GM12891 (cell line): ENCODE results near the gene ANGEL1.
A peak's percentile ranks its signal among the peaks of the same experiment; 100 is the strongest.

Experiments used
- DNase-seq: peaks from one replicate; pipeline ENCODE4 v3.0.0; 2011; ENCODE audit warnings: low spot score; ENCODE audit not compliant: insufficient read length
- FAIRE-seq: peaks from 2 replicates; lab custom pipeline; 2011; peaks lifted over from hg19 to GRCh38; lab: Jason Lieb, UNC
- PAX5 ChIP-seq: IDR thresholded peaks from 2 replicates; pipeline ENCODE4 v1.6.1; 2011; ENCODE audit warnings: low read length, moderate library complexity, mild to moderate bottlenecking; ENCODE audit not compliant: insufficient read depth, severe bottlenecking
- POLR2A ChIP-seq: IDR thresholded peaks from 2 replicates; pipeline ENCODE4 v1.6.1; 2011; ENCODE audit warnings: low read depth, low read length, control low read depth
- POLR2AphosphoS5 ChIP-seq: IDR thresholded peaks from 2 replicates; pipeline ENCODE4 v1.6.1; 2011; ENCODE audit warnings: low read depth, low read length, control low read depth
- POU2F2 ChIP-seq: IDR thresholded peaks from 2 replicates; pipeline ENCODE4 v1.6.1; 2011; ENCODE audit warnings: low read depth, mild to moderate bottlenecking, control low read depth, low read length, moderate library complexity
- SPI1 ChIP-seq: IDR thresholded peaks from 2 replicates; pipeline ENCODE4 v1.6.1; 2011; ENCODE audit warnings: low read depth, low read length, control low read depth
- TAF1 ChIP-seq: IDR thresholded peaks from 2 replicates; pipeline ENCODE4 v1.6.1; 2011; ENCODE audit warnings: low read depth, low read length, control low read depth

Gene ANGEL1

GRCh38 chr14:76767681-76768656 is 44.7 kb downstream of the ANGEL1 start:
- FAIRE-seq (peak; percentile 93), DNase-seq (peak; percentile 75)
- TF ChIP-seq PAX5 (no peak), SPI1 (peak; percentile 73), POU2F2 (no peak)

DNA sequence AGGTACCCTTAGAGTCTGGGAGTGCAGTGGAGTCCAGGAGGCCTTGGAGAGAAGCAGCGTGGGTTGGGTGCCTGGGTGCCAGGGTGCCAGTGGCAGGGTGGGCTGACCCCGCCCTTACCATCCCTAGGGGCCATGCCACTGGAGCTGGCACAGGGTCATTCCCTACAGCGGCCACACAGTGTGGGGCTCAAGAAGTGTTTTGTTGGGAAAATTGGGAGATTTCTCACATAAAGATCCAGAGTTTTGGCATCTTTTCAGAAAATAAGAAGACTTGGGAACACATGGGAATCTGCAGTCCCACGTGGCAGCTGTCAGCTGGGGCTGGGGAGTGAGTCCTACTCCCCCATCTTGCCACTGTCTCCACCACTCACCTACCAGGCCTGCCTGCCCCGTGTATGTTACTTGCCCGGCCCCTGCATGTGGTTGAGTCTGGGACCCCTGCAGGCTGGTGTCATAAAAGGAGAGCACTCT is 47.2 kb downstream of the ANGEL1 start:
- no peak for DNase-seq
- no peak for FAIRE-seq

GRCh38 chr14:76763096-76764041 is 49.3 kb downstream of the ANGEL1 start:
- FAIRE-seq (peak; percentile 28), DNase-seq (no peak)
- TF ChIP-seq SPI1 (no peak), POU2F2 (no peak), POLR2AphosphoS5 (no peak), PAX5 (no peak)

More for the DNA sequence above, 47.2 kb downstream of the ANGEL1 start:
- no peak for TF ChIP-seq SPI1
- no peak for TF ChIP-seq POLR2A
- no peak for TF ChIP-seq POLR2AphosphoS5
- no peak for TF ChIP-seq PAX5
- no peak for TF ChIP-seq POU2F2
- no peak for TF ChIP-seq TAF1

DNA sequence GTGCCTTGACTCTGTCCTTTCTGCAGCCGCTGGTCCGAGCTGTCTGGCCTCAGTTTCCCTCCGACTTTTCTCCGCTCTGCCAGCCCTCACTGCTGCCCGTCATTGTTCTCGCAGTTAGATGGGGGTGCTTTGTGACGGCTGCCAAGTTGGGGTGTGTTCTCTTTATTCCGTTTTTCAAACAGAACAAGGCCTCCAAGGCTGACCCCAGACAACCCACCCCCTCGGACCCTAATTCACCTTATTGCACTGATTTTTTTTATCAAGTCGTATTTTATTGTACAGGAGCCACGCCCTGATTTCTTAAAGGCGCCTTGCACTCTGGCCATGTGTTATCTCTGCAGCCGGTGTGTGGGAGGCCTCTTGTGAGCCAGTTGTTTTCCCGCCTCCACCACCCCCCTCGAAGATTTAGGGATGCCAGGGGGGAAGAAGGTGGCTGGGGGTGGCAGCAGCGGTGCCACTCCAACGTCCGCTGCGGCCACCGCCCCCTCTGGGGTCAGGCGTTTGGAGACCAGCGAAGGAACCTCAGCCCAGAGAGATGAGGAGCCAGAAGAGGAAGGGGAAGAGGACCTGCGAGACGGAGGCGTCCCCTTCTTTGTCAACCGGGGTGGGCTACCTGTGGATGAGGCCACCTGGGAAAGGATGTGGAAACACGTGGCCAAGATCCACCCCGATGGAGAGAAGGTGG is 50.1 kb downstream of the ANGEL1 start:
- peak; percentile 41 for FAIRE-seq

DNA sequence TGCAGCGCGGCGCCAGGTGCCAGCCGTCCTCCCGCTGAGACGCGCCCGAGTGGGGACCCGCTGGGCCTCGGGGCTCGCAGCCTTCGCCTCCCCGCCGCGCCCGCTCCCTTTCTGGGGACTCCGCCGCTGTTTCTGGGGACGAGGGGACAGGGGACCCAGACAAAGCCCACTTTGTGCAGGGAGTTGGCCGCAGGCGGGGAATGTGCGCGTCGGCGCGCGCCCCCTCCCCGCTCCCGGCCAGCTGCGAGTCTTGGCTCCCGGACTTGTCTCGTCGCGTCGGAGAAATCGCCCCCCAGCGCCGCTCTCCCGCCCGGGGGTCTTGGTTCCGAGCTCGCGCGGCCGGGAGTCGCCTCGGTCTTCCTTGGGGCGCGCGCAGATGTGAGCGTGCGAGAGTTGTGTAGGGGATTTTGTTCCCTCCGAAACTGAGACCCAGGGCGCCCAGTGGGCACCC is 50.7 kb downstream of the ANGEL1 start:
- DNase-seq (no peak), FAIRE-seq (no peak)
- TF ChIP-seq POLR2A: no peak
- no peak for TF ChIP-seq PAX5
- TF ChIP-seq TAF1: no peak
- TF ChIP-seq POLR2AphosphoS5: no peak
- no peak for TF ChIP-seq POU2F2
- no peak for TF ChIP-seq SPI1

More for the DNA sequence above, 50.1 kb downstream of the ANGEL1 start:
- TF ChIP-seq POLR2A: no peak
- no peak for TF ChIP-seq TAF1
- TF ChIP-seq SPI1: no peak
- TF ChIP-seq PAX5: no peak
- no peak for TF ChIP-seq POU2F2
- TF ChIP-seq POLR2AphosphoS5: no peak
- no peak for DNase-seq

- FAIRE-seq (peak; percentile 97), DNase-seq (peak; percentile 94)
- TF ChIP-seq POLR2AphosphoS5 (no peak), TAF1 (no peak), PAX5 (no peak), POLR2A (no peak), POU2F2 (no peak), SPI1 (no peak)
These were observed 51.3 kb downstream of the ANGEL1 start, which contains the start of gene VASH1 for GRCh38 chr14:76761136-76761959. TSS of gene VASH1 (plus strand) at chr14:76761468. CDS start at chr14:76762822, 1,354 bp downstream.

DNA sequence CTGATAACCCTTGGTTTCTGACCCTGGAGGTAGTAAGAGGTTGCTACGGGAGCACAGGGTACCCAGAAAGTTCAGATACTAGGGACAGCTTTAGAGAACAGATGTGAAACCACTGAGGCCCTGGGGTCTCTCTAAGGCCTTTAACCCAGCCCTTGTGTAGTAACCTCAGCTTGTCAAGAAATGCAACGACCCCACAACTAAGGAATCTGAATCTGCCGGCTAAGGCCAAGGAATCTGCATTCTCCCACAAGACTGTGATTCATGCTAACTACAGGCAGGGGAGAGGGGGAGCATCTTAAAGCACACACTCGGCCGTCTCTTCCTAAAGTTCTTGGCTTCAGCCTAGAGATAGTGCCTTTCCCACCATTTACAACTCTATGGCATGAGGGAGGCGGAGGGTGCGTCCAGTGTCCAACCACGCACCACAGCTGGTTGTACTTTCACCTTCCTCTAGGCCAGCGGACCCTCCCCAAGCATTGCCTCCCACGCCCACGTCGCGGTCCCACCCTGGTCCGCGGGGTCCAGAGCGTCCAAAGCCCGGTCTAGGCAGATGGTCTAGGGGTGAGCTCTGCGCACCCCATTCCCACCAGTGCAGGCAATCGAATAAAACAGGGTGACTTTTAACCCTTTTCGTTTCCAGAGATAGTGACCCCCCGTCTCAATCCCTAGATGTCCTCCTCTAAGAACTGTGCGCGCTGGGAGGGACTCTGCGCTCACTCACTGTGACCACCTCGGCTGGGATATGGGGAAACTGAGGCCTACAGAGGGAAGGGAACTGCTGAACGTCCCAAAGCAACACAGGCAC is 52.1 kb downstream of the ANGEL1 start:
- no peak for FAIRE-seq
- TF ChIP-seq SPI1: no peak
- no peak for TF ChIP-seq TAF1
- no peak for TF ChIP-seq PAX5
- no peak for TF ChIP-seq POLR2A
- no peak for TF ChIP-seq POLR2AphosphoS5
- no peak for TF ChIP-seq POU2F2
- no peak for DNase-seq
